ENCODE results near the gene KAT6B. TPM values are rescaled to one million over a fixed set of nuclear protein-coding genes. Genes with fewer than 3 reads are reported as not detected.

The KAT6B gene
- total RNA-seq, 4 donors from 2014 or later = 50.0 to 75.8 (median 57.5) TPM

- intact Hi-C loops (cut with DNase I) = no loop called here
- H3K27ac ChIP-seq (replicated peaks in 1 of 4) = peak overlapping the region in 1 of 4 donors; percentile 27
- 73% methylated on average over 4 of the region's 4 CpGs for WGBS
- H3K4me3 ChIP-seq = no peak overlapping the region
- DNase-seq (ENCODE audit: extremely low spot score) = no peak
- TF ChIP-seq EP300 (IDR thresholded peaks at IDR 0.05) (no peak), POLR2AphosphoS5 (IDR thresholded peaks at IDR 0.05) (no peak), POLR2A (IDR thresholded peaks at IDR 0.05; ENCODE audit: low read depth) (no peak)
- TF ChIP-seq, protein P1, sequence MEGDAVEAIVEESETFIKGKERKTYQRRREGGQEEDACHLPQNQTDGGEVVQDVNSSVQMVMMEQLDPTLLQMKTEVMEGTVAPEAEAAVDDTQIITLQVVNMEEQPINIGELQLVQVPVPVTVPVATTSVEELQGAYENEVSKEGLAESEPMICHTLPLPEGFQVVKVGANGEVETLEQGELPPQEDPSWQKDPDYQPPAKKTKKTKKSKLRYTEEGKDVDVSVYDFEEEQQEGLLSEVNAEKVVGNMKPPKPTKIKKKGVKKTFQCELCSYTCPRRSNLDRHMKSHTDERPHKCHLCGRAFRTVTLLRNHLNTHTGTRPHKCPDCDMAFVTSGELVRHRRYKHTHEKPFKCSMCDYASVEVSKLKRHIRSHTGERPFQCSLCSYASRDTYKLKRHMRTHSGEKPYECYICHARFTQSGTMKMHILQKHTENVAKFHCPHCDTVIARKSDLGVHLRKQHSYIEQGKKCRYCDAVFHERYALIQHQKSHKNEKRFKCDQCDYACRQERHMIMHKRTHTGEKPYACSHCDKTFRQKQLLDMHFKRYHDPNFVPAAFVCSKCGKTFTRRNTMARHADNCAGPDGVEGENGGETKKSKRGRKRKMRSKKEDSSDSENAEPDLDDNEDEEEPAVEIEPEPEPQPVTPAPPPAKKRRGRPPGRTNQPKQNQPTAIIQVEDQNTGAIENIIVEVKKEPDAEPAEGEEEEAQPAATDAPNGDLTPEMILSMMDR (IDR thresholded peaks at IDR 0.05) = no peak
- H3K36me3 ChIP-seq = no peaks in the 10 kb centered on the region
- no peaks in the 10 kb centered on the region for H3K9me3 ChIP-seq
- H3K27me3 ChIP-seq = no peaks in the 10 kb centered on the region
- peaks cover 0 to 19% (median 13%) of the 10 kb centered on the region in 4 donors for H3K4me1 ChIP-seq
Observed at GRCh38 chr10:75065076-75065475, 238.7 kb downstream of the KAT6B start.

DNA sequence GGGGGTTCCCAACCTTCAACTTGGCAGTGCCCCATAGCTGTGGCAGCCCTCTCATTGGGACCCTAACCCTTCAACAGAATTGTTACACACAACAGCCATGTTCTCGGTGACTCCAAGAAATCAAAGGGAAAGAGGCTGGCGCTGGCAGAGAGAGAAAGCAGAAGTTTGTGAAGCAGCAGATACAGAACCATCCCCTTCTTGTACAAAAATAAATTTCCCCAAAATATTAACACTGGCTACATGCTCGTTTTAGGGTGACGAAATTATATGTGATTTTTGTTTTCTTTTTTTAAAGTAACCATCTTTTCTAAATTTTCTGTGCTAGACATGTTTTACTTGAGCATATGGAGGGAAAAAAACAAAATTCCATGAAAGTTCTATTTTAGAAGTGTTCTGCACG, 239.9 kb downstream of the KAT6B start:
- intact Hi-C loops (cut with DNase I) = no loop called here

DNA sequence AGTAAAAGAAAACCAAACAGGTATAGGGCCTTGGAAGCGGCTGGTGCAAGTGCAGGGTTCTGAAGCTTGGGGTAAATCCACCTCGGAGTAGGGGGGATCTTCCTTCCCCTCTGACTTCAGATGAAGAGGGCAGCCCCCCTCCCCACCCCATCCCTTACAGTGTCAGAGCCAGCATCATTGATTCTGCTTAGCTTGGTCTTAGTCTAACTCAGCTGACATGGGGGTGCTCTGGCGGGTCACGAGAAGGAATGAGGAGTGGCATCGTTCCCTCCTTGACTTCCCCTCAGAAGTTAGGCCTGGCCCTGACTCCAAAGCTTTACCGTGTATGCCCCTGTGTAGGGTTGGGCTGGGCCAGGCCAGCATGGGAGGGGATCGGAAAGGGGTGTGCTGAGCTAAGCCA, 240.9 kb downstream of the KAT6B start:
- no peaks in the 10 kb centered on the region for H3K9me3 ChIP-seq
- WGBS = 91% methylated on average over 7 of the region's 7 CpGs

More for the DNA sequence above, 239.9 kb downstream of the KAT6B start:
- TF ChIP-seq POLR2A (IDR thresholded peaks at IDR 0.05; ENCODE audit: low read depth) = no peak
- TF ChIP-seq POLR2AphosphoS5 (IDR thresholded peaks at IDR 0.05) = no peak
- TF ChIP-seq, protein P1 (IDR thresholded peaks at IDR 0.05) = no peak
- TF ChIP-seq EP300 (IDR thresholded peaks at IDR 0.05) = no peak
- Histone ChIP-seq H3K4me3 (no peak overlapping the region), H3K27ac (replicated peaks in 1 of 4) (no peak overlapping the region), H3K36me3 (no peaks in the 10 kb centered on the region), H3K9me3 (no peaks in the 10 kb centered on the region), H3K4me1 (peaks cover 6 to 31% (median 21%) of the 10 kb centered on the region in 4 donors), H3K27me3 (no peaks in the 10 kb centered on the region)
- 86% methylated on average over 5 of the region's 5 CpGs for WGBS
- no peak for DNase-seq (ENCODE audit: extremely low spot score)

GRCh38 chr10:75068523-75068922, 242.1 kb downstream of the KAT6B start:
- H3K4me1 ChIP-seq = peaks cover 6 to 26% (median 21%) of the 10 kb centered on the region in 4 donors
- TF ChIP-seq EP300 (IDR thresholded peaks at IDR 0.05) (no peak), POLR2AphosphoS5 (IDR thresholded peaks at IDR 0.05) (no peak), POLR2A (IDR thresholded peaks at IDR 0.05; ENCODE audit: low read depth) (no peak)
- TF ChIP-seq, protein P1 (IDR thresholded peaks at IDR 0.05) = no peak
- H3K9me3 ChIP-seq = no peaks in the 10 kb centered on the region
- no peak for DNase-seq (ENCODE audit: extremely low spot score)
- no peaks in the 10 kb centered on the region for H3K27me3 ChIP-seq
- intact Hi-C loops (cut with DNase I) = no loop called here
- no peaks in the 10 kb centered on the region for H3K36me3 ChIP-seq
- no peak overlapping the region for H3K4me3 ChIP-seq
- no peak overlapping the region for H3K27ac ChIP-seq (replicated peaks in 1 of 4)
- 56% methylated on average over 6 of the region's 6 CpGs for WGBS

More for the DNA sequence above, 240.9 kb downstream of the KAT6B start:
- DNase-seq (ENCODE audit: extremely low spot score) = no peak
- H3K4me3 ChIP-seq = no peak overlapping the region
- peaks cover 6 to 32% (median 23%) of the 10 kb centered on the region in 4 donors for H3K4me1 ChIP-seq
- H3K27ac ChIP-seq (replicated peaks in 1 of 4) = no peak overlapping the region
- H3K27me3 ChIP-seq = no peaks in the 10 kb centered on the region
- intact Hi-C loops (cut with DNase I) = no loop called here
- TF ChIP-seq POLR2AphosphoS5 (IDR thresholded peaks at IDR 0.05) (no peak), POLR2A (IDR thresholded peaks at IDR 0.05; ENCODE audit: low read depth) (no peak), EP300 (IDR thresholded peaks at IDR 0.05) (no peak)
- TF ChIP-seq, protein P1 (IDR thresholded peaks at IDR 0.05) = no peak
- H3K36me3 ChIP-seq = no peaks in the 10 kb centered on the region

DNA sequence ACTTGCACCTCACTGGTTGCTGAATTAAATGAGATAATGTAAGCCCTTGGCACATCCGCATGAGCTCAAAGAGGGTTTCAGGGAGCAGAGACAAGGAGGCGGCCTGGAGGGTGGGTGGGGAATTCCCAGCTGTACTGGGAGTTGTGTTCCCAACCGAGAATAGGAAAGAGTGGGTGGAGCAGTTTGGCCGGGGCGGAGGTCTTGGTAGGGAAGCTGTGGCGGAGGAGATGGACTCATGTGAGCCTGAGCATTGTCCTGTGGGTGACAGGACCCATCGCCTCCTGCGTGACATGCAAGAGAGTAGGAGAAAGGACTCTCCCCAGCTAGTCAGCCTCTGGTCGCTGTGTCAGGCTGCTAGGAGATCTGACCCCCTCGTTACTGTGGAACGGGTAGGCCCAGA, 244.1 kb downstream of the KAT6B start:
- Histone ChIP-seq H3K36me3 (no peaks in the 10 kb centered on the region), H3K4me3 (no peak overlapping the region), H3K9me3 (no peaks in the 10 kb centered on the region), H3K27ac (replicated peaks in 1 of 4) (no peak overlapping the region), H3K4me1 (peaks cover 6 to 16% (median 14%) of the 10 kb centered on the region in 4 donors), H3K27me3 (no peaks in the 10 kb centered on the region)
- DNase-seq (ENCODE audit: extremely low spot score) = no peak
- WGBS = 76% methylated on average over 11 of the region's 11 CpGs
- no peak for TF ChIP-seq POLR2AphosphoS5 (IDR thresholded peaks at IDR 0.05)
- TF ChIP-seq POLR2A (IDR thresholded peaks at IDR 0.05; ENCODE audit: low read depth) = no peak
- TF ChIP-seq, protein P1 (IDR thresholded peaks at IDR 0.05) = no peak
- intact Hi-C loops (cut with DNase I) = no loop called here
